Uterus (tissue), 2 donors: ENCODE data around the gene WWOX.

ENCODE experiments used
- CTCF ChIP-seq, 4 experiments: fragments of 200-600 bp in 2 of 4; fragments of 450-650 bp in 2 of 4; sonication (generic) in 2 of 4; IDR thresholded peaks; one replicate each; pipeline ENCODE4 v1.5.1; 2016 to 2019; ENCODE audit warnings: antibody characterized with exemption in 4 of 4, mild to moderate bottlenecking in 2 of 4, moderate library complexity in 1 of 4
- POLR2A ChIP-seq, 2 donors: fragments of 450-650 bp; IDR thresholded peaks; one replicate each; pipeline ENCODE4 v1.6.1; 2016; ENCODE audit warnings: antibody characterized with exemption in 2 of 2, mild to moderate bottlenecking in 1 of 2, moderate library complexity in 1 of 2

- TF ChIP-seq CTCF (IDR thresholded peaks at IDR 0.05): no peak
- no peak for TF ChIP-seq POLR2A (IDR thresholded peaks at IDR 0.05)
These were observed 1028.3 kb downstream of the WWOX start for GRCh38 chr16:79127766-79128165.
